Measurements from ENCODE around the gene ZNF791.
"Not testable (repeated sequence)": the region's sequence is repeated elsewhere in the genome, so short reads cannot be mapped to it uniquely, and the experiment has no call there.

ZNF791 gene

GRCh38 chr19:12636631-12637030, 25.9 kb downstream of the ZNF791 start:
- no peak for DNase-seq

- no peak for DNase-seq
Measured at GRCh38 chr19:12638611-12639182, 28.0 kb downstream of the ZNF791 start.

- DNase-seq, result peak; percentile 89 to 94
Measured at GRCh38 chr19:12639901-12640613, 29.3 kb downstream of the ZNF791 start.

GRCh38 chr19:12641456-12641855, 30.7 kb downstream of the ZNF791 start:
- DNase-seq, result no peak

- no peak for DNase-seq
Measured at GRCh38 chr19:12642506-12642905, 31.8 kb downstream of the ZNF791 start.

- DNase-seq, result not testable (repeated sequence)
Measured at GRCh38 chr19:12643716-12644115, 33.0 kb downstream of the ZNF791 start.

GRCh38 chr19:12646551-12646950, 35.8 kb downstream of the ZNF791 start:
- no peak for DNase-seq

GRCh38 chr19:12647047-12647446, 36.3 kb downstream of the ZNF791 start:
- DNase-seq, result no peak

GRCh38 chr19:12647490-12648071, 36.9 kb downstream of the ZNF791 start:
- DNase-seq, result no peak

- no peak for DNase-seq
Measured at GRCh38 chr19:12648088-12648487, 37.4 kb downstream of the ZNF791 start.

- DNase-seq, result no peak
Measured at GRCh38 chr19:12649941-12650340, 39.2 kb downstream of the ZNF791 start.

GRCh38 chr19:12652219-12652618, 41.5 kb downstream of the ZNF791 start:
- DNase-seq, result no peak

GRCh38 chr19:12655546-12655945, 44.8 kb downstream of the ZNF791 start:
- no peak for DNase-seq

- DNase-seq, result no peak
Measured at GRCh38 chr19:12656899-12657571, 46.3 kb downstream of the ZNF791 start.

GRCh38 chr19:12657966-12658365, 47.2 kb downstream of the ZNF791 start:
- DNase-seq, result no peak

GRCh38 chr19:12660980-12661379, 50.3 kb downstream of the ZNF791 start:
- no peak for DNase-seq

- no peak for DNase-seq
Measured at GRCh38 chr19:12664406-12665280, 53.9 kb downstream of the ZNF791 start.

GRCh38 chr19:12665281-12665573, 54.5 kb downstream of the ZNF791 start:
- DNase-seq, result peak; percentile 95 to 96

GRCh38 chr19:12665671-12666264, 55.0 kb downstream of the ZNF791 start:
- peak in 1 of 2 experiments; percentile 46 for DNase-seq

GRCh38 chr19:12666265-12667048, 55.7 kb downstream of the ZNF791 start, which contains the start of the genes MAN2B1 and WDR83:
Gene MAN2B1, minus strand, starts transcription at chr19:12666742. Its CDS starts 41 bp downstream, at chr19:12666701.
Gene WDR83, plus strand, starts transcription at chr19:12666807. Its CDS starts 2,984 bp downstream, at chr19:12669791.
- DNase-seq, result peak; percentile 71

- no peak for DNase-seq
Measured at GRCh38 chr19:12667731-12668302, 57.1 kb downstream of the ZNF791 start.
